GM12801 (cell line): ENCODE measurements around the gene MPP1.

Experiments
- CTCF ChIP-seq: IDR thresholded peaks from one replicate; pipeline ENCODE4 v1.5.1; 2011; ENCODE audit warnings: control low read depth; ENCODE audit not compliant: insufficient read length; ENCODE audit errors: extremely low read depth

Gene MPP1

GRCh38 chrX:154751203-154751668 is 54.0 kb downstream of the MPP1 start:
- TF ChIP-seq CTCF: no peak

- TF ChIP-seq CTCF: no peak
These were observed 54.7 kb downstream of the MPP1 start, which contains the start of gene GAB3 for GRCh38 chrX:154750301-154751202. GAB3 (minus strand) TSS chrX:154751077; CDS start chrX:154751025, 52 bp downstream.

- no peak for TF ChIP-seq CTCF
These were observed 55.4 kb downstream of the MPP1 start for GRCh38 chrX:154749856-154750255.

GRCh38 chrX:154748712-154749339 is 56.5 kb downstream of the MPP1 start:
- no peak for TF ChIP-seq CTCF

GRCh38 chrX:154742613-154743012 is 62.7 kb downstream of the MPP1 start:
- no peak for TF ChIP-seq CTCF

- TF ChIP-seq CTCF: no peak
These were observed 65.3 kb downstream of the MPP1 start for GRCh38 chrX:154739952-154740465.

- no peak for TF ChIP-seq CTCF
These were observed 67.1 kb downstream of the MPP1 start for GRCh38 chrX:154738011-154738738.
